ENCODE measurements around the gene ID4.

Gene ID4

GRCh38 chr6:19864285-19864684 is 27.1 kb downstream of the ID4 start:
- no peak for DNase-seq

DNA sequence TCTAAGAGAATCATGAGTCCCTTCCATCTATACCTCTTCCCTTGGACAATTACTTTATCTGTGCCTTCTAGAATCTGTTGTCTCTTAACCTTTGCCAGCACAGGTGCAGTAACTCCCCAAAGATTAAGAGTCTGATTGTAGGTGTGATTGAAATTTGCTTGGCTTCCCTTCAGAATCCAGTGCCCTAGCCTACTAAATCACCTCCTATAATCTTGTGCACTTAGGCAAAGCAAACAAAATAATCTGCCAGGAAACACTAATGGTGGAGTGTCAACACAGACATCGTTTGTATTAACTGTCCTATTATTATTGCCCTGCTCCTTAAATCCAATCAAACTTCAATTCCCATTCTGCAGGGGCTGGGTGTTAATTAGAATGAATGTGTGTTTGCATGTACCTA is 28.0 kb downstream of the ID4 start:
- no peak for DNase-seq

DNA sequence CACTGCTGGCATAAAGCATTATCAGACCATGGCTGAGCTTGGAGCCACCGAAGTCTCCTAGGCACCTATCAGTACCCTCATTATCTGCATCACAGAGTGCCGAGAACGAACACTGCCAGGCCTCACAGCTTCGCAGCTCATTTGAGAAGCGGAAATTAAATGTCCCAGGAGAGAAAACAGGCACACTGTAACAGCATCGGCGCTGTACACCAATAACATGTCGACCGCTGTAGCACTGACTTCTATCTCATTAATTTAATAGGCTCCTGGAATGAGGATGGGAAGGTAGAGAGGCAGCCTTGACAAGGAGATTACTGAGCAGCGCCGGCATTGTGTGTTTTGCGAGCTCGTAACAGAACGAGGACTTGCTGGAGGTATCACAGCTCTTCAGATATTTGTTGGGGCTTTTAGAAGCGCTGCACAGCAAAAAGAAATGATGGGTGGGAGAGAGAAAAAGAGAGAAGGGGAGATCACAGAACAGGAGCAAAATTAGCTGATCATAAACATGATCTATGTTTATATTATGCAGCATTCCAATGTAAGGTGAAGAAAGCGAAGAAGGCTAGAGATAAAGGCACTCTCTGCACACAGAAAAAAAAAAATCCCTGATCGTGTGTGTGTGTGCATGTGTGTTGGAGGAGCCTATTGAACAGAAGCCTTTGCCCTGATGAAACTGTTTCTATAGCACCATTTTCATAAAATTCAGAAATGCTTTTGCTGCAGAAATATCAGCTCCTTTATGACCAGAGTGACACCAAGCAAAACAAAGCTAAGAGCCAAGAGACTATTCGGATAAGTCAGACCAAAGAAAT is 29.2 kb downstream of the ID4 start:
- no peak for DNase-seq

DNA sequence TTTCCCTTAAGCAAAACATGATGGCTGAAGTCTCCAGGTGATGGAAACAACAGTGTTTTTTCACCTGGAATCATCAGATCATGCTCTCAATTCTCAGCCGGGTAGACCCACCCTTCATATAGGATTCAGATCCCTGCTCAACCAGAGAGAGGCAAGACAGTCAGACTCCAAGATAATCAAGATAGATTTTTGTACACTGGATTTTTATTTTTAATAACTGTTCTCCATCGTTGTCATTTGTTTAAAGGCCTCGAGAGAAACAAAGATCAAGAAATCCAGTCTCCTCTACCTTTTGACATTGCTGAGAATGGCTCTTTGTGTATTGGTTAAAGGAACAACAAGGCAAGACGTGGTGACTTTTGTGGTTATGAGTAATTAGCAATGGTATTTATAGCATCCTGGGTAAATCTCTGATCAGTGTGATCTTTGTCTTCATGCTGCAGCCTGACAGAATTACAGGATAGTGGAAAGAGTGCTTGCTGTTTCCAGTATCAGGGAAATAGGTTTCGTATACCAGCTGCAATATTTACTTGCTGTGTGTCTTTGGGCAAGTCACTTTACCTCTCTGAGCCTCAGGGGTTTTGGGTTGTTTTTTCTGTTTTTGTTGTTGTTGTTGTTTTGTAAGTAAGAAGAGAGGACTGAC is 29.9 kb downstream of the ID4 start:
- no peak for DNase-seq

- no peak for DNase-seq
These were observed 32.3 kb downstream of the ID4 start for GRCh38 chr6:19869464-19869863.

DNA sequence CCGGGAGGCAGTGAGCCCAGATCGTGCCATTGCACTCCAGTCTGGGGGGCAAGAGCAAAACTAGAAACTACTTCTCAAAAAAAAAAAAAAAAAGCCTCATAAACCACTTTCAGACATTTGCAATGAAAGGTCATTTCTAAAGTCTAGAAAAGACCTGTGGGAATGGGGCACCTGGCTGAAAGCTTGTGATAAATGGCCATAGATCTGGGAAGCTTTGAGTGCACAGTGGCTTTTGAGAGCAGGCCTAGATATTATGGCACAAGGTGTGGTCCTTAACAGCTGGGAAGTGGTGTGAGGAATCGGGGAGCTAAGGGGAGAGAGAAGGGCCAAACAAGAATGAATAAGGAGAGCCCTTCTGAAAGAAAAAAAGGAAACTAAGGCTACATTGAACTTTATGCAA is 33.2 kb downstream of the ID4 start:
- no peak for DNase-seq

- no peak for DNase-seq
These were observed 35.9 kb downstream of the ID4 start for GRCh38 chr6:19873031-19873430.

DNA sequence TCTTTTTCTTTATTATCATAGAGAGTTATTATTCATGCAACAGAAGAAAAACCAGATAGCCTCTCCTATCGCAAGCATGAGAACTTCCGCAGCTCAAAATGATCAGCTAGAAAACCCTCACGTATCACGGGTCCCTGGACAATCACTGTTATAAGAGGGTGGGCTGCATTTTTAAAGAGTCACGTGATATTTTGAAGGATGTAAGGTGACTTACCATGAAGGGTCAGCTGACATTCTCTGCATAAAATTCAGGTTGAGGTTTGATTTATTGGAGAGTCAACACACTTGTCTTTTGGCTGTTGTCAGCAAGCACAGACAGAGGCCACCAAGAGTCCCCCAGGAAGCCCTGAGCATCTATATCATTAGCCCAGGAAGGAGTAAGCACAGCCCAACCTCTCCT is 39.5 kb downstream of the ID4 start:
- no peak for DNase-seq

- no peak for DNase-seq
These were observed 42.5 kb downstream of the ID4 start for GRCh38 chr6:19879663-19880062.

DNA sequence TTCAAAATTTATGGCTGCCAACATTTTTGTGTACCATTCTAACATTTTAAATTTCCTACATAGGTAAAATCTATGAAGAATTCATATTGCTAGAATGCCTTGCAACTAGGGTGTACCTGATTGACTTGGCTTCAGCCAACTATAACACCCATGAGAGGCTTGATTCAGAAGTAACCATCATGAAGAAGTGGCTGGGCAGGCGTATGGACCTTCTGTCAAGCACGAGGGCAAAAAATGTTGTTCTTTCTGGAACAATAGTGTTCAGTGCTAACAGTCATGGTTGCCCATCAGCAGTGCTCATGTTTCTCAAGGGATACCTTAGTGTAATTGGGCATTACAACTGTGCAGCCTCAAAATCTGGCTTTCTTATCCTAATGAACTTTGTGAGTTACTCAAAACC is 42.9 kb downstream of the ID4 start:
- DNase-seq = no peak

GRCh38 chr6:19891451-19891850 is 54.3 kb downstream of the ID4 start:
- no peak for DNase-seq

All from activated CD4-positive, alpha-beta T cell treated with anti-CD3 and anti-CD28 coated beads, Interleukin-10, Interleukin-2, amounts not matched to agents 100 ng/mL and 50 ng/mL, durations not matched to agents 16 hours and 8 hours (primary cell).